Measurements from ENCODE around the gene GCSAML.

GRCh38 chr1:247506831-247507230 lies 42.1 kb upstream of the GCSAML start:
- TF ChIP-seq TAF1 (IDR thresholded peaks at IDR 0.05; ENCODE audit: borderline replicate concordance, low read depth, low read length) (no peak), POLR2A (IDR thresholded peaks at IDR 0.05; ENCODE audit: low read depth, low read length) (no peak), POLR2AphosphoS5 (IDR thresholded peaks at IDR 0.05; ENCODE audit: low read depth, low read length) (no peak)
